Measurements from ENCODE around the gene NLRP6. TPM values are rescaled to one million over a fixed set of nuclear protein-coding genes. Genes with fewer than 3 reads are reported as not detected.

The NLRP6 gene
- total RNA-seq, 6 experiments from 2014 or later, result not detected

GRCh38 chr11:334264-334994, 56.2 kb downstream of the NLRP6 start:
- Mint-ChIP-seq H3K27ac (no peak overlapping the region), H3K36me3 (ENCODE audit: low read depth) (no peaks in the 10 kb centered on the region), H3K27me3 (ENCODE audit: insufficient read depth) (peaks cover 2% of the 10 kb centered on the region), H3K9me3 (no peaks in the 10 kb centered on the region), H3K4me3 (no peak overlapping the region), H3K4me1 (ENCODE audit: low read depth) (peaks cover 14% of the 10 kb centered on the region)
- TF ChIP-seq CTCF (IDR thresholded peaks at IDR 0.05), result no peak
- DNase-seq, result no peak

Other genes with a start within 250 kb of the NLRP6 start
- gene SCGB1C1, start 85.3 kb upstream of the NLRP6 start, total RNA-seq (2021; fragmentation: NEBNext Ultra II Directional; extraction: Animal tissue kit (Norgen Biotek cat#: 25700)), result not detected
- gene BET1L, start 71.0 kb upstream of the NLRP6 start, total RNA-seq (2021; fragmentation: NEBNext Ultra II Directional; extraction: Animal tissue kit (Norgen Biotek cat#: 25700)), result 10 to 100 TPM; 63.5 to 76.9 (median 67.2) TPM
- 100 to 1,000 TPM; 163 to 194 (median 164) TPM for gene RIC8A, start 70.7 kb upstream of the NLRP6 start, total RNA-seq (2021; fragmentation: NEBNext Ultra II Directional; extraction: Animal tissue kit (Norgen Biotek cat#: 25700))
- 10 to 100 TPM in 4 of 6 experiments, 1 to 10 TPM in 2; 8.0 to 10.9 (median 10.2) TPM for gene SIRT3, start 42.1 kb upstream of the NLRP6 start, total RNA-seq (2021; fragmentation: NEBNext Ultra II Directional; extraction: Animal tissue kit (Norgen Biotek cat#: 25700))
- 100 to 1,000 TPM; 167 to 180 (median 172) TPM for gene PSMD13, start 41.4 kb upstream of the NLRP6 start, total RNA-seq (2021; fragmentation: NEBNext Ultra II Directional; extraction: Animal tissue kit (Norgen Biotek cat#: 25700))
- gene PGGHG, start 10.7 kb downstream of the NLRP6 start, total RNA-seq (2021; fragmentation: NEBNext Ultra II Directional; extraction: Animal tissue kit (Norgen Biotek cat#: 25700)), result 10 to 100 TPM in 4 of 6 experiments, 1 to 10 TPM in 2; 9.7 to 12.2 (median 11.4) TPM
- not detected for gene IFITM5, start 21.1 kb downstream of the NLRP6 start, total RNA-seq (2021; fragmentation: NEBNext Ultra II Directional; extraction: Animal tissue kit (Norgen Biotek cat#: 25700))
- gene IFITM2, start 29.4 kb downstream of the NLRP6 start, total RNA-seq (2021; fragmentation: NEBNext Ultra II Directional; extraction: Animal tissue kit (Norgen Biotek cat#: 25700)), result 100 to 1,000 TPM; 257 to 325 (median 291) TPM
- gene IFITM1, start 35.6 kb downstream of the NLRP6 start, total RNA-seq (2021; fragmentation: NEBNext Ultra II Directional; extraction: Animal tissue kit (Norgen Biotek cat#: 25700)), result 10 to 100 TPM; 23.5 to 36.1 (median 30.0) TPM
- gene IFITM3, start 42.5 kb downstream of the NLRP6 start, total RNA-seq (2021; fragmentation: NEBNext Ultra II Directional; extraction: Animal tissue kit (Norgen Biotek cat#: 25700)), result 100 to 1,000 TPM; 399 to 531 (median 452) TPM
- 10 to 100 TPM in 1 of 6 experiments, 1 to 10 TPM in 5; 6.4 to 12.1 (median 8.4) TPM for gene B4GALNT4, start 91.1 kb downstream of the NLRP6 start, total RNA-seq (2021; fragmentation: NEBNext Ultra II Directional; extraction: Animal tissue kit (Norgen Biotek cat#: 25700))
- gene PKP3, start 115.8 kb downstream of the NLRP6 start, total RNA-seq (2021; fragmentation: NEBNext Ultra II Directional; extraction: Animal tissue kit (Norgen Biotek cat#: 25700)), result 1 to 10 TPM; 2.5 to 3.3 (median 2.9) TPM
- gene SIGIRR, start 136.6 kb downstream of the NLRP6 start, total RNA-seq (2021; fragmentation: NEBNext Ultra II Directional; extraction: Animal tissue kit (Norgen Biotek cat#: 25700)), result 10 to 100 TPM; 15.9 to 21.6 (median 18.7) TPM
- not detected for gene ANO9, start 163.6 kb downstream of the NLRP6 start, total RNA-seq (2021; fragmentation: NEBNext Ultra II Directional; extraction: Animal tissue kit (Norgen Biotek cat#: 25700))
- gene PTDSS2, start 171.9 kb downstream of the NLRP6 start, total RNA-seq (2021; fragmentation: NEBNext Ultra II Directional; extraction: Animal tissue kit (Norgen Biotek cat#: 25700)), result 10 to 100 TPM; 23.3 to 34.5 (median 27.2) TPM
- gene RNH1, start 228.8 kb downstream of the NLRP6 start, total RNA-seq (2021; fragmentation: NEBNext Ultra II Directional; extraction: Animal tissue kit (Norgen Biotek cat#: 25700)), result 100 to 1,000 TPM; 223 to 272 (median 250) TPM

All from HFFc6 (cell line).